Mucosa of descending colon (tissue), 3 donors: ENCODE results near the gene TBX20. TPM values are rescaled to one million over a fixed set of nuclear protein-coding genes. Genes with fewer than 3 reads are reported as not detected.

Source experiments
- ATAC-seq: fragments of 200-7000 bp; cut with Tn5 transposase; one replicate; pipeline ENCODE4 v1.9.1; 2020; ENCODE audit warnings: mild to moderate bottlenecking, moderate library complexity
- DNase-seq, 3 donors: peaks; one replicate each; pipeline ENCODE4 v3.0.0-alpha.2; 2020
- H3K36me3 ChIP-seq: fragments of 200-600 bp; one replicate; pipeline ENCODE4 v1.8.0; 2021; ENCODE audit warnings: low read depth, mild to moderate bottlenecking
- H3K4me1 ChIP-seq: fragments of 200-600 bp; one replicate; pipeline ENCODE4 v1.8.0; 2021; ENCODE audit warnings: low read depth, mild to moderate bottlenecking
- H3K4me3 ChIP-seq: fragments of 200-600 bp; one replicate; pipeline ENCODE4 v1.8.0; 2021; ENCODE audit warnings: mild to moderate bottlenecking
- H3K9me3 ChIP-seq: fragments of 200-600 bp; one replicate; pipeline ENCODE4 v1.8.0; 2021; ENCODE audit warnings: mild to moderate bottlenecking
- CTCF ChIP-seq: fragments of 200-600 bp; IDR thresholded peaks from one replicate; pipeline ENCODE4 v1.8.0; 2022; ENCODE audit warnings: antibody characterized with exemption, mild to moderate bottlenecking
- intact Hi-C, 2 donors: fragments of 100-400 bp; cut with DNase I in 1 of 2; cut with micrococcal nuclease in 1 of 2; formaldehyde crosslinking; loops; one replicate each; pipeline versions ENCODE4 v1.11.0 to v1.11.1; 2022; cut with DNase I, micrococcal nuclease
- total RNA-seq, 3 donors: library from RNA; stranded (reverse); fragmentation: NEBNext Ultra II Directional in 2 of 3; extraction: Animal tissue kit (Norgen Biotek cat#: 25700) in 2 of 3; gene quantifications; one replicate each; pipeline versions ENCODE4 v1.2.1 to v1.2.4, GENCODE V29; 2021 to 2023
- donor health status: DM: no; HTN: no; CAD: no; lungs with moderate emphysema.
- donor health status: DM: no; HTN: no; CAD: no.
- donor health status: DM: no; HTN: yes; CAD: no.

The TBX20 gene
- total RNA-seq, 3 donors from 2014 or later: 0.46 TPM; not detected in 2

DNA sequence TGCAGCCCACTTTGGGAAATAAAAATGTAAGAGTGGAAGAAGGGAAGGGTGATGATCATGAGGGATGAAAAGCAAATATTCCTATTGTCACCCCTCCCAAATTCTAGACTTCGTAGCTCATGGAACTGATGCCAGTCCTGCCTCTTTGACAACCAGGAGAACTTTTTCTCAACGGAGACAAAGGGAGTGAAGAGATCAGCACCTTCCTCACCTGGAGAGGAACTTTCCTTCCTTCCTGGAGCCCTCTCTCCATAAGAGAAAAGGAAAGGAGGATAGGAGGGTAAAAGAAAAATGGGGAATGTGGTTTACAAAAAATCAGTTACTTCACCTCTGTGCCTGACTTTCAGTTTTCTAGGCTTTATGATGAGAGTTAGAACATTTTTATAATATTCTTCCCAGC, 3.4 kb downstream of the TBX20 start:
- Histone ChIP-seq H3K4me1 (peaks cover 8% of the 10 kb centered on the region), H3K9me3 (no peaks in the 10 kb centered on the region), H3K4me3 (no peak overlapping the region), H3K36me3 (no peaks in the 10 kb centered on the region)
- DNase-seq (no peak), ATAC-seq (no peak)
- intact Hi-C loops: no loop called here
- no peak for TF ChIP-seq CTCF

- no peak for TF ChIP-seq CTCF
- Histone ChIP-seq H3K4me1 (peaks cover 8% of the 10 kb centered on the region), H3K4me3 (no peak overlapping the region), H3K9me3 (no peaks in the 10 kb centered on the region), H3K36me3 (no peaks in the 10 kb centered on the region)
- no peak for DNase-seq
- ATAC-seq: no peak
- intact Hi-C loops: no loop called here
Measured at GRCh38 chr7:35249537-35249907, 4.4 kb downstream of the TBX20 start.

DNA sequence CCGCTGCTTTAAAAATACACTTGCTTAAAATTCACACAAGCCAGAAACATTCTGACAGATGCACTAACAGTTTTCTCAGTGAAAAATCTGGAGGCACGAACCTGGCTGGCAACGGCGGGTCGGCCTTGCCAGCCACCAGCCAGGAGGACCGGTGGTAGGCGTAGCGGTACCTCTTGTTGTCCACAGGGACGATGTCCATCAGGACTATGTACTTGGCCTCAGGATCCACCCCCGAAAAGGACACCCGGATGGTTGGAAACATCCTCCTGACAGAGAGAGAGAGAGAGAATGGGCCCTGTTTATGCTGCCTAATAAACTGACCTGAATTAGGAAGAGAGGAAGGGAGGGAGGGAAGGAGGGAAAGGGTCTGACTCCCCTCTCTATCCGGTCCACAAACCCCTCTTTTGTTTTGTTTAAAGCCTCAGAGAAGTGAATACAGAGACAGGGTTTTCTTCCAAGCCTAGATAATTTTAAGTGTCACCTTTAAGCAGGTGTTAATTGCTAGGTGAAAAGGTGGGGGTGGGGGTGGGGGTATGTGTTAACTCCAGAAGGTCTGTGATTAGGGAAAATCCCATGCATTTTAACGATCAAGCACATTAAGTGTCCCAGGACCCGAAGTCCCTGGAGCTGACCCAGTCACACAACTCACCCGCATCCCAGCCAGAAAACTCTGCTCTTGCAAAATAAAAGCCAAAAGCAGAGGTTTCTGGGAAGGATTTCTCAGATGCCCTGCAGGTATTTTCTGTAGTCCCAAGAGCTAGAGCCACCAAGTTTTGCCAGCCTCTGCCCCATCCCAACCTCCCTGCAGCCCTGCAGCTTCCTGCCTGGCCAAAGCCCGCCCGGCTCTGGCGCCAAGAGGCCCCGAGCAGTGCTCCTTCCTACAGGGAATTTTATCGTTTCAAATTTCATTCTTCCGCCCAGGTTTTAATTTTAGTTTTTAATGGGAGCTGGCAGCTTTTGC, 5.0 kb downstream of the TBX20 start:
- intact Hi-C loops: no loop called here
- TF ChIP-seq CTCF: no peak

GRCh38 chr7:35246819-35247218, 7.1 kb downstream of the TBX20 start:
- DNase-seq: no peak
- H3K36me3 ChIP-seq: no peaks in the 10 kb centered on the region
- intact Hi-C loops: no loop called here
- no peaks in the 10 kb centered on the region for H3K4me1 ChIP-seq
- TF ChIP-seq CTCF: no peak
- no peaks in the 10 kb centered on the region for H3K9me3 ChIP-seq
- no peak for ATAC-seq
- no peak overlapping the region for H3K4me3 ChIP-seq

More for the DNA sequence above, 5.0 kb downstream of the TBX20 start:
- DNase-seq (no peak), ATAC-seq (no peak)
- Histone ChIP-seq H3K4me1 (peaks cover 8% of the 10 kb centered on the region), H3K36me3 (no peaks in the 10 kb centered on the region), H3K4me3 (no peak overlapping the region), H3K9me3 (no peaks in the 10 kb centered on the region)

DNA sequence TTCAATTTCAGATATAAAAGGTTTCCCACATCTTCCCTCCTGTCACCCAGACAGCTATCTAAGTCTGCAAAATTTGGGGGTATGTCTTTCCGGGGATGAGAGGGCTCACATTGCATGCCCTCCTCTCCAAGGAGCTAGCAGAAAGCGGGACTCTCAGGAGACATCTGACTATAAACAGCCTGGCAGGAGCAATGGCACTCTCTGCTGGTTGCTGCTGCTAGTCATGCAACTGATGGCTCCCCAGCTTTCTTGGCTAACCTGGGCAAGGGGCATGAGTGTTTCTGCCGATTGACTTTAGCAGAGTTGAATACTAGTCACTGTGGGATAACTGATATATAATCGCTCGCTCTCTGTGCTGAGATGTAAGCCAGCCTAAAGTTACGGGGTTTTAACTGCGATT, 12.0 kb downstream of the TBX20 start:
- intact Hi-C loops: no loop called here
- DNase-seq: no peak
- Histone ChIP-seq H3K9me3 (no peaks in the 10 kb centered on the region), H3K36me3 (no peaks in the 10 kb centered on the region), H3K4me3 (no peak overlapping the region), H3K4me1 (no peaks in the 10 kb centered on the region)
- ATAC-seq: no peak
- TF ChIP-seq CTCF: no peak
